Peyer's patch (tissue), 4 donors: ENCODE data around the gene RERG.

ENCODE experiments used
- CTCF ChIP-seq, 6 experiments: fragments of 450-650 bp in 4 of 6; fragments of 200-600 bp in 2 of 6; sonication (generic) in 1 of 6; IDR thresholded peaks; one replicate each; pipeline ENCODE4 v1.5.1; 2017 to 2019; ENCODE audit warnings: antibody characterized with exemption in 6 of 6, mild to moderate bottlenecking in 3 of 6, moderate library complexity in 1 of 6
- POLR2A ChIP-seq, 2 donors: fragments of 450-650 bp; IDR thresholded peaks; one replicate each; pipeline ENCODE4 v1.5.1; 2017; ENCODE audit warnings: antibody characterized with exemption in 2 of 2, mild to moderate bottlenecking in 2 of 2, moderate library complexity in 2 of 2

- TF ChIP-seq CTCF (IDR thresholded peaks at IDR 0.05) (peak in 5 of 6 experiments; percentile 18 to 49 (median 40)), POLR2A (IDR thresholded peaks at IDR 0.05) (no peak)
Observed at GRCh38 chr12:15151161-15152091, 69.8 kb downstream of the RERG start.
